ENCODE results near the gene TASOR2.

The TASOR2 gene

GRCh38 chr10:5656737-5657579 is 27.7 kb upstream of the TASOR2 start:
- DNase-seq (ENCODE audit: low read depth in 2 of 2): no peak

GRCh38 chr10:5658871-5659618 is 25.6 kb upstream of the TASOR2 start:
- no peak for DNase-seq (ENCODE audit: low read depth in 2 of 2)

GRCh38 chr10:5659702-5660528 is 24.7 kb upstream of the TASOR2 start:
- no peak for DNase-seq (ENCODE audit: low read depth in 2 of 2)

GRCh38 chr10:5661043-5661442 is 23.6 kb upstream of the TASOR2 start:
- no peak for DNase-seq (ENCODE audit: low read depth in 2 of 2)

GRCh38 chr10:5662708-5663579 is 21.7 kb upstream of the TASOR2 start:
- DNase-seq (ENCODE audit: low read depth in 2 of 2): no peak

- DNase-seq (ENCODE audit: low read depth in 2 of 2): no peak
Measured at GRCh38 chr10:5663692-5664427, 20.8 kb upstream of the TASOR2 start.

GRCh38 chr10:5665373-5666007 is 19.1 kb upstream of the TASOR2 start:
- DNase-seq (ENCODE audit: low read depth in 2 of 2): no peak

GRCh38 chr10:5666008-5666840 is 18.4 kb upstream of the TASOR2 start, which contains the start of gene ASB13:
ASB13 (minus strand) TSS chr10:5666595; CDS start chr10:5666551, 44 bp downstream.
- DNase-seq (ENCODE audit: low read depth in 2 of 2): peak in 1 of 2 donors; percentile 21

- no peak for DNase-seq (ENCODE audit: low read depth in 2 of 2)
Measured at GRCh38 chr10:5666841-5667630, 17.6 kb upstream of the TASOR2 start.

GRCh38 chr10:5668429-5668828 is 16.2 kb upstream of the TASOR2 start:
- DNase-seq (ENCODE audit: low read depth in 2 of 2): no peak

- DNase-seq (ENCODE audit: low read depth in 2 of 2): no peak
Measured at GRCh38 chr10:5669604-5670003, 15.0 kb upstream of the TASOR2 start.

GRCh38 chr10:5670662-5671375 is 13.8 kb upstream of the TASOR2 start:
- DNase-seq (ENCODE audit: low read depth in 2 of 2): no peak

GRCh38 chr10:5678397-5679036 is 6.1 kb upstream of the TASOR2 start:
- DNase-seq (ENCODE audit: low read depth in 2 of 2): no peak

- DNase-seq (ENCODE audit: low read depth in 2 of 2): no peak
Measured at GRCh38 chr10:5679037-5679435, 5.6 kb upstream of the TASOR2 start.

- no peak for DNase-seq (ENCODE audit: low read depth in 2 of 2)
Measured at GRCh38 chr10:5679606-5680005, 5.0 kb upstream of the TASOR2 start.

- no peak for DNase-seq (ENCODE audit: low read depth in 2 of 2)
Measured at GRCh38 chr10:5681930-5682329, 2.7 kb upstream of the TASOR2 start.

GRCh38 chr10:5683065-5683464 is 1.6 kb upstream of the TASOR2 start:
- DNase-seq (ENCODE audit: low read depth in 2 of 2): no peak
